Head of caudate nucleus (tissue), 42 donors: ENCODE measurements around the gene TBP.
"Not testable (repeated sequence)": the region's sequence is repeated elsewhere in the genome, so short reads cannot be mapped to it uniquely, and the experiment has no call there.

Experiments used
- DNase-seq, 42 donors: peaks; one replicate each; pipeline versions ENCODE4 v3.0.0 to v3.0.0-alpha.2; 2020 to 2021; ENCODE audit warnings: mixed read lengths in 7 of 42
- intact Hi-C: fragments of 100-400 bp; cut with DNase I; formaldehyde crosslinking; loops from one replicate; pipeline ENCODE4 v1.15.0; 2022

TBP gene

GRCh38 chr6:170554013-170554795, at the start of gene TBP:
Gene TBP (plus strand): TSS chr6:170554369. CDS start chr6:170557030, 2,661 bp downstream.
- intact Hi-C loops: no loop called here
- peak; percentile 96 to 100 (median 99) for DNase-seq

- no peak for DNase-seq
- intact Hi-C loops: no loop called here
These were observed 49.7 kb upstream of the TBP start for GRCh38 chr6:170504479-170504878.

- intact Hi-C loops: no loop called here
- peak in 15 of 42 donors; percentile 4 to 43 (median 15) for DNase-seq
These were observed 48.9 kb upstream of the TBP start for GRCh38 chr6:170505306-170505705.

GRCh38 chr6:170506446-170506845, 47.7 kb upstream of the TBP start:
- DNase-seq: no peak

GRCh38 chr6:170507728-170508127, 46.4 kb upstream of the TBP start:
- intact Hi-C loops, DNase-seq: not testable (repeated sequence)

More at GRCh38 chr6:170506446-170506845, 47.7 kb upstream of the TBP start:
- intact Hi-C loops: no loop called here

- intact Hi-C loops, DNase-seq: not testable (repeated sequence)
These were observed 45.9 kb upstream of the TBP start for GRCh38 chr6:170508275-170508674.

- DNase-seq, intact Hi-C loops: not testable (repeated sequence)
These were observed 45.1 kb upstream of the TBP start for GRCh38 chr6:170508892-170509722.

- no peak for DNase-seq
- intact Hi-C loops: no loop called here
These were observed 44.5 kb upstream of the TBP start for GRCh38 chr6:170509723-170510018.

GRCh38 chr6:170510631-170511030, 43.5 kb upstream of the TBP start:
- DNase-seq: no peak
- intact Hi-C loops: no loop called here

GRCh38 chr6:170512249-170512648, 41.9 kb upstream of the TBP start:
- intact Hi-C loops: no loop called here
- no peak for DNase-seq

- intact Hi-C loops: loop anchor here (5.0 kb wide), 1 partner anchor 683 kb away; no protein-coding TSS in a partner anchor
- no peak for DNase-seq
These were observed 39.3 kb upstream of the TBP start for GRCh38 chr6:170514908-170515307.

GRCh38 chr6:170516783-170517616, 37.2 kb upstream of the TBP start:
- intact Hi-C loops: loop anchor here (5.0 kb wide), 1 partner anchor 685 kb away; no protein-coding TSS in a partner anchor
- DNase-seq: peak in 7 of 42 donors; percentile 12 to 54 (median 31)

- DNase-seq: no peak
- intact Hi-C loops: loop anchor here (10.0 kb wide), 1 partner anchor 218 kb away; the partner anchor contains the start of gene FAM120B
These were observed 31.5 kb upstream of the TBP start for GRCh38 chr6:170522565-170523183.

GRCh38 chr6:170523256-170524171, 30.7 kb upstream of the TBP start:
- DNase-seq: no peak
- intact Hi-C loops: loop anchor here (10.0 kb wide), 1 partner anchor 219 kb away; the partner anchor contains the start of gene FAM120B

GRCh38 chr6:170524172-170524502, 30.0 kb upstream of the TBP start:
- intact Hi-C loops: loop anchor here (10.0 kb wide), 1 partner anchor 219 kb away; the partner anchor contains the start of gene FAM120B
- DNase-seq: no peak

- intact Hi-C loops: loop anchor here (10.0 kb wide), 1 partner anchor 221 kb away; the partner anchor contains the start of gene FAM120B
- DNase-seq: no peak
These were observed 28.4 kb upstream of the TBP start for GRCh38 chr6:170525795-170526194.

GRCh38 chr6:170527995-170528394, 26.2 kb upstream of the TBP start:
- not testable (repeated sequence) for DNase-seq
- intact Hi-C loops: loop anchor here (10.0 kb wide), 1 partner anchor 223 kb away; the partner anchor contains the start of gene FAM120B
